CD4-positive, alpha-beta T cell treated with Interleukin-1 beta for 1 hour (primary cell): ENCODE results near the gene MAVS.
A peak's percentile ranks its signal among the peaks of the same experiment; 100 is the strongest.
"Not testable (repeated sequence)": the region's sequence is repeated elsewhere in the genome, so short reads cannot be mapped to it uniquely, and the experiment has no call there.

Experiments
- DNase-seq, 2 donors: peaks; one replicate each; pipeline ENCODE4 v3.0.0-alpha.2; 2020 to 2022

MAVS gene

DNA sequence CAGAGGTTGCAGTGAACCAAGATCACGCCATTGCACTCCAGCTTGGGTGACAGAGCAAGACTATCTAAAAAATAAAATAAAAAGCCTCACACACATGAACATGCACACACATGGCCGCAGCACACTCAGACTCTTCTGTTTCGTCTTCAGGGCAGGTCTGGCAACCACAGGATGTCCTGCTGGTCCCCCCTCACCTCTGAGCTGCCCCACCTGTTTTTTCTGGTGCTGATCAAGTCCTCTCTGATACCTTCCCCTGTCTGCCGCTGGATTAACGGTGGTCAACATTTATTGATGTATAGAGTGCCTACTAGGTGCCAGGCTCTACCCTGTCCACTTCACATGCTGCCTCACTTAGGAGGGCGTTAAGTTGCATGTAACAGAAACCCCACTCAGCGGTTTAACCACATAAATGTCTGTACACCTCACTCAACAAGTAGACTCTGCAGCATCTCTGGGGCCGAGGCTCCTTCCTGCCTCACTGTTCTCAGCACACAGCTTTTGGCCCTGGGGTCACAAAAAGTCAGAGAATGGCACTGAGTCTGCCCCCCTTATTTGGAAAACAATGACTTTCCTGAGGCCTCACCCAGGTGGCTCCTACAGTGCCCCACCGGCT lies 30.8 kb upstream of the MAVS start:
- DNase-seq: peak in 1 of 2 donors; percentile 48

DNA sequence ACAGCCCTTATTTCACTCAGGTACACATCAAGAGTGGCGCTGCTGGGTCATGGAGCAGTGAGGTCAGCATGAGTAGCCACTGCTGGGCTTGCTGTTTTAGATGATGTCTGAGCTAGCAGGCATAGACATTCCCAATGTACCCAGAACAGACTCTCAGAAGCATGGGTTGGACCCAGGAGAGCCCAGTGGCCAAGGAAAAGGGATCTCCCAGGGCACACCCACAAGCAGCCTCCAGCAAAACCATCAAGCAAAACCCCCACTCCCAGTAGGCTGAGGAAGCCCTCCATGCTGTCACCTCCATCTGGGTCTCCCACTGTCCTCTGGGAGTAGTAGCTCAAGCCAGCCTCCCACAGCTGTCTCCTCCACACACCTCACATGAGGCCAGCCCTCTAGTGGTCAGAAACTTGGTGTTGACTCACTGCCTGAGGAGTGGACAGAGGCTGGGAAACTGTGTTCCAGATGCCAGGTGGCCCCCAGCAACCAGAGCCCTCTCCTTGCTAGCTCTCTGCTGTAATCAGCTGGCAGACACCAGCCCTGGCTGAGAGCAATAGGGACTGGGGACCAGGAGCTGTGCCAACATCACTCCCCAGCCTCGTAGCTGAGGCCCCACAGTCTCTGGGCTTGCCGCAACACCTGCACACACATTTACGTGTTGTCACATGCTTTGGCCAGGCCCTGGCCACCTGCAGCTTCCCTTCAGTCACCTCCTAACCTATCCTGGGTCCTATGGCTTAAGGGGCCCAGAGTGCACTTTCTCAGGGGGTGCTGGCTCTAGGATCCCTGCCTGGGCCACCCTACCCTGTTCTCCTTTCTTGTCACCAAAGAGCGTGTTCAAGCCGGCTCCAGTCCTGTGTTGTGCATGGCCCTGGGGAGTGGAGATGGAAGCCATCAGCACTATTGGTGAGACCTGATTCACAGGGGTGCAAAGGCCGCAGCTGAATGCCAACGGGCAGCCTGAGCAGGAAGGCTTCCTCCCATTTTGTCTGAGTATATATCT lies 28.2 kb upstream of the MAVS start:
- peak; percentile 35 to 43 for DNase-seq

DNA sequence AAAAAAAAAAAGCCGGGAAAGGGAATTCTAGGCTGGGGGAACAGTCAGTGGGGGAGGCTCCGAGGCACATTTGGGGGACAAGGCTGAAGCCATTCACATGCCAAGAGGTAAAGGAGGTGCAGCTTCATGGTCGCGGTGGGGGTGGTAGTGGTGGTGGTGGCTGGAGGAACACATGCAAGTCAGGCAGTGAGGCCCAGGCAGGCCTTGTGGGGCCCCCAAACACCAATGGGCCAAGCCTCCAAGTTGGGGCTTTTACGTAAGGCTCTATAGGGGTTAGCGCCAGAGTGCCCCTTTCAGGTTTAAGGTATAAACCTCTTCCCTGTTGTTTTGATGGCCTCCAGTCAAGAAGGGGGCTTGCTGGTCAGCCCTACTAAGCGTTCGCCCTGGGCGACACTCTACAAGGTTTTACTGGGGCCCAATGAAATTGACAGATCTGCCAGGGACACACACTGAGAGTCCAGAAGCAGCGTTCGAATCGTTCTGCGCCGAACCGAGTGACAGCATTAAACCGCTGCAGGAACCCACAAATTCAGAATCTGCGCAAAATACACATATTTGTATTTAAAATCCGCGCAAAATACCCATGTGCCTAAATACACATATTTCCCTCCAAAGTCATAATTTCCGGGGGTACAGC lies 27.1 kb upstream of the MAVS start:
- DNase-seq: no peak

DNA sequence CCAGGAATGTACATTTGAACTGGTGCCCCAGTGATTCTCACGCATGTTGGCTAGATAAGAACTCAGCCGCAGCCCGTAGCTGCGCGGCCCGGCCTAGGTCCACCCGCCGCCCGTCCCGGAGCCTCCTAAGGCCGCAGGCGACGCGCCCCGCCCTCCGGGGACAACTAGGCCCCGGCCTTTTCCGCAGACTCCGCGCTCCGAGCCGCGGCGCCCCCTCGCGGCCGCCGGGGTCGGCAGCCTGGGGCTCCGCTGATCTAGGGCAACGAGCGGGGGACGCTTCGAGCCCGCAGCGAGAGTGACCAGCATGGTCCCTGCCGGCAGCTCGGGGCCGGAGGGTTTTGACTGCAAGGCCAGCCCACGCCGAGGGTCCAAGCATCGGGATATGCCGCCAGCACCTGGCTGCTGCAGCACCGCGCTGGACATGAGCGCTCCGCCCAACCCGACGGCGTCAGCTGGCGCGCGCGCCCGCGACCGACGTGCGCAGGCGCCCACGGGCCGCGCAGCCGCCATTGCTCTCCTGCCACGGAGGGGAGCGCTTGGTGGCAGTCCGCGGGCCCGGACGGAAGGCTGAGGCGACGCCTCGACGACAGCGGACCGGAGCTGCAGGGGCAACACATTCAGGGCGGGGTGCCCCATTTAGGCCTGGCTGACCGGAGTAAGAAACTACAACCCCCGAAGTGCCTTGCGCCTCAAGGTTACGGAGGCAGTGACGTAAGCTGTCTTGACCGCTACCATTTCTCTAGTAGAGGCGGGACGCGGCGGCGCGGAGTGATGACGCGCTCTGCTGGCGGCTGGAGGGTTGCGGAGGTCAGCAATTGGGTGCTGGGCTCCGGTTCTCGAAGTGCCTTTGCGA lies 26.4 kb upstream of the MAVS start, which contains the start of gene AP5S1:
AP5S1 (plus strand) TSS at position 500 of the 853 bp plus-strand sequence. CDS start 1,571 bp downstream, outside the sequence.
- peak; percentile 92 for DNase-seq

DNA sequence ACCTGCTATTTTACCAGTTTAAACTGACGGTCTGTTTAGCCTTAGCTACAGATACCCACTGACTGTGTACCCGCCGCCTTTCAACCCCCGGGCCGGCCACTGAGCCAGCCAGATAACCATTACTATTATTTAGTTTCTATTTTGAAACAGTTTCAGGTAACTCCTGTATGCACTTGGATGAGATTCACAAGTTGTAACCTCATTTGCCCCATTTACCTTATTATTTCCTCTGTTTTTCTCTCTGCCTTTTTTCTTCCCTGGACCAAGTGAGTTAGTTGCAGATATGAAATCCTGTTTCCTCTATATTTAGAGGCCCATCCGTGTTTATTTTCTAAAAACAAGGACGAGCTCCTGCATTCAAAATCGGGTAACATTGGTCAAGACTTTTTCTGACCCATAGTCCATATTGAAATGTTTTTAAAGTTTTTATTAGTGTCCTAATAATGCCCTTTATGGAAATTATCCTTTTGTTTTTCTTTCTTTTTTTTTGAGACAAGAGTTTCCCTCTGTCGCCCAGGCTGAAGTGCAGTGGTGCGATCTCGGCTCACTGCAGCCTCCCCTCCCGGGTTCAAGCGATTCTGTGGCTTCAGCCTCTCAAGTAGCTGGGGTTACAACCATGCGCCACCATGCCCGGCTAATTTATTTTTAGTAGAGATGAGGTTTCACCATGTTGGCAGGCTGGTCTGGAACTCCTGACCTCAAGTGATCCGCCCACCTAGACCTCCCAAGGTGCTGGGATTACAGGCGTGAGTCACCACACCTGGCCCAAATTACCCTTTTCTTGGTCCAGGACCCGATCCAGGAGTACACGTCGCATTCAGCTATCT lies 25.5 kb upstream of the MAVS start:
- no peak for DNase-seq

DNA sequence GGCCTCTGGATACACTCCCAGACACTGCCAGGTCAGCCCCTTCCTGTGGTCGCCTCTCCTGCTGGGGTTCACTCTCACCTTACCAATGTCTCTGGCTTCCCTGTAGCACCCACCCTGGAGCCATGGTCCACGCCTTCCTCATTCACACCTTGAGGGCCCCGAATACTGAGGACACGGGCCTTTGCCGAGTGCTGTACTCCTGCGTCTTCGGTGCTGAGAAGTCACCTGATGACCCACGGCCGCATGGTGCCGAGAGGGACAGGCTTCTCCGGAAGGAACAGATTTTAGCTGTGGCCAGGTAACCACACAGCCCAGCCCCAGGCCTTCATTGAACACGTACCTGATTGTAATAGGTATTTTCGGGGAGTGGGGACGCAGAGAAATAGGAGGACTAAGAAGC lies 24.6 kb upstream of the MAVS start:
- DNase-seq: no peak

DNA sequence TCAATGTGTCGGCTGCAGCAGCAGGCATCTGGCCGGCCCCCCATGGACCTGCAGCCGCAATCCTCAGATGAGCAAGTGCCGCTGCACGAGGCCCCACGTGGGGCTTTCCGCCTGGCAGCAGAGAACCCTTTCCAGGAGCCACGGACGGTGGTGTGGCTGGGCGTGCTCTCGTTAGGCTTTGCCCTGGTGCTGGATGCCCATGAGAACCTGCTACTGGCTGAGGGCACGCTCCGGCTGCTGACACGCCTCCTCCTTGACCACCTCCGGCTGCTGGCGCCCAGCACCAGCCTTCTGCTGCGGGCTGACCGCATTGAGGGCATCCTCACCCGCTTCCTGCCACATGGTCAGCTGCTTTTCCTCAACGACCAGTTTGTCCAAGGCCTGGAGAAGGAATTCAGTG lies 22.8 kb upstream of the MAVS start:
- DNase-seq: no peak

DNA sequence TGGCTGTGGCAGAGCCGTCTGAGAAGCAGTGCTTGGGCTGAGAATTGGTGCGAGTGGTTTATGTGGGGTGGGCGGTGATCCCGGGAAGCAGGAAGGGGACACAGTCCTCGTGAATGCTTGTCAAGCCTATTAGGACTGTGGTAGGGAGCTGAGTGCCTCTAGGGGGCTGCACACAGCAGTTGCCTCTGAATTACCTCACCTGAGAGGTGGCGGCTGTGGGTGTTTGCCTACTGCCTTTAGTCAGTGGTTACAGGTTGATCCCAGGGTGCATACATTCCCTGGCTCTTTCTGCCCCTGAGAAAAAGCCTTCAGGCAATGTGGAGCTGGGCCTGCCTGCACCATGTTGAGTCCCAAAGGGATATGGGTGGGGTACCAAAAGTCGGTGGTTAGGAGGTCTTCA lies 21.1 kb upstream of the MAVS start:
- DNase-seq: no peak

DNA sequence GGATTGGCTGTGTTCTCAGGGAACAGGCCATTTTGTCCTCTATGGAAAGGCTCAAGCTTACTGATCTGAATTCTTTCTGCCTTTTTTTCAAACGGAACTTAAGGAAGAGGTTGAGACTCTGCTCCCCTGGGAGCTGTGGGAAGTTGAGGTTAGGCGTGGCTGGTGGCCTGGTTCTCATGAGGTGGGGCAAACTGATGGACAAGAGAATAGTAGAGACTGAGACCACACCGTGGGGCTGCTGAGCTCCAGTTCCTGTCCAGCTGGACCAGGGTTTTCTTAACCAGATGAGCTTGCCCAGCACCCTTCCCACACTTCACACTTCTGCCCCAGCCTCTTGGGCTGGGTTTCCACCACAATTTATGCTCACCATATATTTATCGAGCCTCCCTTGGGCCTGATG lies 20.2 kb upstream of the MAVS start:
- no peak for DNase-seq

DNA sequence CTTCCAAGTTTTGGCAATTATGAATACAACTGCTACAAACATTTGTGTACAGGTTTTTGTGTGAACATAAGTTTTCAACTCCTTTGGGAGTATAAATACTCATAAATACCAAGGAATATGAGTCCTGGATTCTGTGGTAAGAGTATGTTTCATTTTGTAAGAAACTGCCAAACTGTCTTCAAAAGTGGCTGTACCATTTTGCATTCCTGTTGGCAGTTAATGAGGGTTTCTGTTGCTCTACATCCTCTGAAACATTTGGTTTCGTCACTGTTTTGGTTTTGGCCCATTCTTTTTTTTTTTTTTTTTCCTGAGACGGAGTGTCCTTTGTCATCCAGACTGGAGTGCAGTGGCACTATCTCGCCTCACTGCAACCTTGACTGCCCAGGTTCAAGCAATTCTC lies 17.8 kb upstream of the MAVS start:
- DNase-seq: no peak

DNA sequence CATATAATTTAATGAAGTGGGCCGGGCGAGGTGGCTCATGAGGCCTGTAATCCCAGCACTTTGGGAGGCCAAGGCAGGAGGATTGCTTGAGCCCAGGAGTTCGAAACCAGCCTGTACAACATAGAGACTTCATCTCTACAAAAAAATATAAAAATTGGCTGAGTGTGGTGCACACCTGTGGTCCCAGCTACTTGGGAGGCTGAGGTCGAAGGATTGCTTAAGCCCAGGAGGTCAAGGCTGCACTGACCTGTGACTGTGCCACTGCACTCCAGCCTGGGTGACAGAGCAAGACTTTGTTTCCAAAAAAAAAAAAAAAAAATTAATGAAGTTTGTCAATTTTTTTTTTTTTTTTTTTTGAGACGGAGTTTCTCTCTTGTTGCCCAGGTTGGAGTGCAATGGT lies 16.7 kb upstream of the MAVS start:
- DNase-seq: not testable (repeated sequence)

DNA sequence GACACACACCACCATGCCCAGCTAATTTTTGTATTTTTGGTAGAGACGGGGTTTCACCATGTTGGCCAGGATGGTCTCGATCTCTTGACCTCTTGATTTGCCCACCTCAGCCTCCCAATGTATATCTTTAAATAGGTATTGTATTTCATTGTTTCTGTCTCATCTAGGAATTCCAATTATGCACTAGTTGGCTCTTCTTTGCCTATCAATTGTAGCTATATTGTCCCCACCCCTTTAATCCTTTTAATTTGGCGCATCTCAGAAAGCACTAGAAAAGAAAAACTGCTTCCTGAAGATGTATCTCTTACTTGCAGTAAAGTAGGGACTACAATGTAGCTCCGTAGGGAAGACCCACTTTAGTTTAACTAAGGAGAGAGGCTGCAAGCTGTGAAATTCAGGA lies 10.5 kb upstream of the MAVS start:
- DNase-seq: no peak

DNA sequence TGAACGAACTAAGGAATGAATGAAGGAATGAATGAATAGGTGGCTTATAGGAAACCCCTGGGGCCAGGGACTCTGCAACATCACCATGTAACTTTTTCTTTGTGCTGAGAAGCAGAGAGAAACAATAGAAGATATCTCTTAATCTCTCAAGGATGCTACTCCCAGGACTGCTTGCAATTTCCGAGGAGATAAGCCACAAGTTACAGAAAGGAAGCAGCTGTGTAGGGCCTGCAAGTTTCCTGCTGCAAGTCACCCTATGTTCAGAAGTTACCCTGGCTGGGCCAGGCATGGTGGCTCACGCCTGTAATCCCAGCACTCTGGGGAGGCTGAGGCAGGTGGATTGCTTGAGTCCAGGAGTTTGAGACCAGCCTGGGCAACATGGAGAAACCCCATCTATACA lies 7.3 kb upstream of the MAVS start:
- no peak for DNase-seq

DNA sequence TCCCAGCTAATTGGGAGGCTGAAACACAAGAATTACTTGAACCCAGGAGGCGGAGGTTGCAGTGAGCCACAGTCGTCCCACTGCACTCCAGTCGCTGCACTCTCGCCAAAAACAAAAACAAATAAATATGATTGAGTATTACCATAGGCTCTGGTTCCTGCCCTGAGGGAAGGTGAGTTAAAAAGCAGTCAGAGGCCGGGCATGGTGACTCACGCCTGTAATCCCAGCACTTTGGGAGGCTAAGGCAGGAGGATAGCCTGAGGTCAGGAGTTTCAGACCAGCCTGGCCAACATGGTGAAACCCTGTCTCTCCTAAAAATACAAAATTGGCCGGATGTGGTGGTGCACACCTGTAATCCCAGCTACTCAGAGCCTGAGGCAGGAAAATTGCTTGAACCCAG lies 6.4 kb upstream of the MAVS start:
- DNase-seq: not testable (repeated sequence)

DNA sequence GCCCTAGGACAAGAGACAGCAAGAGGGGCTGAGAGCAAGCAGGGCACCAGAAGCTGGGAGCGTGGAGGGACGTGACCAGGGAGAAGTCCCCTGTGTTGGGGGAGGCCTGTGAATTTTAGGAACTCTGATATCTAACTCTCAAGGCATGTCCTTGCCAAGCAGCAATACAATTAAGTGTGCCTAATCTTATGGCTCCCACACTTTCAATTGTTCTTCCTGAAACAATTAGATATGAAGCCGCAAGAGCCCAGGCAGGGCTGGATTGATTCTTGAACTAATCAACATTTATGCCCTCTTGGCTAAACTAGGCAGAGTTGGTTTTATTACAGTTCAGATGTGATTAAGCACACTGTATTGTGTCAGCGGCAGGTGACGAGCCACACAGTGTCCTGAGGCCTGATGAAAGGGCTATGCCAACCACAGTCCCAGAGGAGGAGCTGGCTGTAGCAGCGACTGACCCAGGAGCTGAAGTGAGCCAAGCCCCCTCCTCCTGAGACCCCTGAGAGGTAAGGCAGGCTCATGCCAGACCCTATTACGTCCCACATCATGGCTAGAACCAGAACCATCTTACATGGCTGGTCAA lies 4.2 kb upstream of the MAVS start:
- DNase-seq: no peak

DNA sequence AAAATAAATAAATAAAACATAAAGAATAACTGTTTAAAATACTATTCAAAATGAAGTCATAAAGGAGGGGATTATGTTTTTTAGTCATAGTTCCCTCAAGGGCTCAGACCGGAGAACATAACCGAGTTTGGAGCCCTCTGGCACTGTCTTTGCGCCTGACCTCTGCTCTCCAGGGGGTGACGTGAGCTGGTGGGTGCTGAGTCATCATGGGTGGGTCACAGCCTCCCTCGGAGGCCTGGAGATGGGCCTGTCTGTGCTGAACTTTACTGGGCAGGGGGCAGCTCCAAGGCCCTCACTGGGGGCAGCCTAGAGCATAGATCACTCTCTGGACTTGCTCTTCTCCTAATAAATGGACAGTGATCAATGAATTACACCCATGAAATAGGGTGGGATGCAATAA lies 3.1 kb upstream of the MAVS start:
- no peak for DNase-seq

DNA sequence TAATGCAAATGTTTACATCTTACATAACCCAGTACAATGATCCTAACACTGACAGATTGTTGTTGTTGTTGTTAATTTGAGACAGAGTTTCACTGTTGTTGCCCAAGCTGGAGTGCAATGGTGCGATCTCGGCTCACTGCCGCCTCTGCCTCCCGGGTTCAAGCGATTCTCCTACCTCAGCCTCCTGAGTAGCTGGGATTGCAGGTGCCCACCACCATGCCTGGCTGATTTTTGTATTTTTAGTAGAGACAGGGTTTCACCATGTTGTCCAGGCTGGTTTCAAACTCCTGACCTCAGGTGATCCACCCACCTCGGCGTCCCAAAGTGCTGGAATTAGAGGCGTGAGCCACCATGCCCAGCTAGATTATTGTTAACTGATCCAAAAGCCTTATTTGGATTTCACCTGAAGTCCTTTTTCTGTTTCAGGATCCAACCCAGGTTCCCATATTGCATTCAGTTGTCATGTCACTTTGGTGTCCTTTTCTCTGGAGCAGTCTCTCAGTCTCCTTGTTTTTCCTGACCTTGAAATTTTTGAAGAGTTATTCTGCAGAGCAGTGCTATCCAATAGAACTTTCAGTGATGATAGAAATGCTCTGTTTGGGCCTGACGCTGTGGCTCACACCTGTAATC lies 2.5 kb upstream of the MAVS start:
- not testable (repeated sequence) for DNase-seq

DNA sequence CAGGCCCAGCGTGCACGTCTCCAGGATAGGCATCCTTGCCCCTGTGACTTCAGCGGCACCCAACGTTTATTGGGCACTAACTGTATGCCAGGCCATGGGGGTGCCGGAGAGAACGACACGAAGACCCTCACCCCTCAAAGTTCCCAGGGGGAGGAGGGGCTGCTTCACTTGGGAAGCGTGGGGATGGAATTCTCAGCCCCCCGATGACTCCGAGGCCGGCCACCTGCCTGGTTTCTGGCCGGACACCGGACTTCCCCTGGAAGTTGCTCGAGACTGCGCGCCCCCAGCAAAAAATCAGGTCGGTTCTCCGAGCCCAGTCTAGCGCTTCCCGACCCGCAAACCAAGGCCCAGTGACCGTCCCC lies 275 bp upstream of the MAVS start:
- DNase-seq: no peak

DNA sequence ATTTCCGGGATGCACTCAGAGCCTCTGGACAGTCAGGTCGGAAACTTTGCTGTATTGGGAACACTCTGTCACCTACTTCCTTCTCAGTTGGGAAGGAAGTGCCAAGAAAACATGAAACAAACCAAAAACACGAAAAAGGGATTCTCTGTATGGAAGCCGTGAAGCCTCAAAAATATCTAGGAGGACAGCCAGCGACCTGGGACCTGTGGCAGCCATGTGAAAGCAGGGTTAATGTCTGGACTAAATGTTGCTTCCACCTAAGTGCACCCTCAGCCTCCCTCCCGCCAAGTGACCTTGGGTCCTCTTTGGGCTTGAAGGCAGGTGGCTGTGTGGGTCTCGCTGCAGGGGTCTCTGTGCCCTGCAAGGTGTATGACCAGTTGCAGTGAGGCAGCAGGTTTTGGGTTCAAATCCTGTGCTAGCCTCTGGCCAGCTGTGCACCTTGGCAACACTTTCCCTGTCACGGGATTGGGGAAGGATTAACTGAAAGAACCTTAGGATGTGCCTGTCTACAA lies 851 bp downstream of the MAVS start:
- DNase-seq: no peak

DNA sequence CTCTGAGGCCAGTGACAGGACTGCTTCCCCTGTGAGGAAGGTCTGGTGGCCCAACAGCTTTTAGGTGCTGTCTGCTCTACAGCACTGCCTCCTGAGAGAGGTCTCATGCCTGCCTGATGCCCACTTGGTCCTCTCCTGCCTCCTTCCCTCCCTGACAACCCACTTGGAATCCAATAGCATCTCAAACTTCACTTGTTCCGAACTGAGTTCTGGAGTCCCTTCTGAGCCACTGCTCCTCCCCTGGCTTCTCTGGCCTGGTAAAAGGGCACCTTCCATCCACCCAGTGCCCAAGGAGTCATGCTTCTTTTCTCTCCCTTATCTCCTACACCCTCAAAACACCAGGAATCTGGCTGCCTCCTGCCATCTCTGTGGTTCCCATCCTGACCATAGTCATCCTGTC lies 1.9 kb downstream of the MAVS start:
- DNase-seq: no peak

DNA sequence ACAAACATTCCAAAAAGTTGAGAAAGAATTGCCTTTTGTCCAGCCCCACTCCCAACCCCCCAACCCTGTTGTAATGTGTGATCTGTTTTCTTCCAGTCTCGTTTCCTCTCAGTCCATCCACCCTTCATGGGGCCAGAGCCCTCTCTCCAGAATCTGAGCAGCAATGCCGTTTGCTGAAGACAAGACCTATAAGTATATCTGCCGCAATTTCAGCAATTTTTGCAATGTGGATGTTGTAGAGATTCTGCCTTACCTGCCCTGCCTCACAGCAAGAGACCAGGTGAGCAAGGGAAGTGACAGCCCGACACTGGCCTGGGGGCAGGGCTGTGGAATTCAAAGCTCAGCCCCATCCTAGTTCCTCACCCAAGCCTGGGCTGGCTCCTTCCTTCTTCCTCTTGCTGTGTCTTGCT lies 7.8 kb downstream of the MAVS start:
- DNase-seq: no peak
